IMR-90 (cell line): ENCODE results near the gene HERC3. TPM values are rescaled to one million over a fixed set of nuclear protein-coding genes. Genes with fewer than 3 reads are reported as not detected.
A peak's percentile ranks its signal among the peaks of the same experiment; 100 is the strongest.

Experiments
- ATAC-seq: fragments of 200-7000 bp; cut with Tn5 transposase; 2 replicates; pipeline ENCODE4 v1.9.1; 2020; ENCODE audit warnings: low read depth, mild to moderate bottlenecking, moderate library complexity
- BruUV-seq: library from RNA; stranded (reverse); fragments of 400-500 nt; replicated peaks from 2 replicates; lab custom pipeline; 2021; lab: Mats Ljungman, UMichigan
- CTCF ChIA-PET: fragments of 300-600 bp; formaldehyde crosslinking; extraction: SDS; loops from one replicate; lab custom pipeline; 2021; ENCODE audit warnings: antibody characterized with exemption; lab: Yijun Ruan, JAX
- POLR2A ChIA-PET: fragments of 300-600 bp; sonication (Branson Sonifier 250); formaldehyde crosslinking; loops from one replicate; lab custom pipeline; 2022; ENCODE audit warnings: antibody characterized with exemption; ENCODE audit not compliant: unreplicated experiment; lab: Charles Lee
- DNase-seq: peaks from one replicate; pipeline ENCODE4 v3.0.0; 2013
- H2AFZ ChIP-seq: replicated peaks from 2 replicates; pipeline ENCODE3; 2013; ENCODE audit warnings: low read length, mild to moderate bottlenecking; ENCODE audit not compliant: poor library complexity
- H2AK5ac ChIP-seq: 2 replicates; pipeline ENCODE4 v1.6.1; 2013; ENCODE audit warnings: low read depth, low read length, inconsistent platforms
- H2AK9ac ChIP-seq: replicated peaks from 2 replicates; pipeline ENCODE3; 2013; ENCODE audit warnings: mild to moderate bottlenecking, low read depth, low read length, moderate library complexity; ENCODE audit not compliant: poor library complexity
- H2BK120ac ChIP-seq: 2 replicates; pipeline ENCODE4 v1.6.1; 2013; ENCODE audit warnings: low read depth, low read length, inconsistent platforms
- H2BK15ac ChIP-seq: 3 replicates; pipeline ENCODE4 v1.6.1; 2013; ENCODE audit warnings: low read depth, low read length, inconsistent platforms
- H2BK20ac ChIP-seq: 2 replicates; pipeline ENCODE4 v1.6.1; 2013; ENCODE audit warnings: low read depth, mild to moderate bottlenecking, inconsistent platforms, low read length, moderate library complexity
- H2BK5ac ChIP-seq: 2 replicates; pipeline ENCODE4 v1.6.1; 2013; ENCODE audit warnings: mild to moderate bottlenecking, low read depth, low read length, inconsistent platforms; ENCODE audit not compliant: poor library complexity, severe bottlenecking
- H3K14ac ChIP-seq: replicated peaks from 2 replicates; pipeline ENCODE4 v1.6.1; 2013; ENCODE audit warnings: low read depth, low read length, inconsistent platforms
- H3K18ac ChIP-seq: 2 replicates; pipeline ENCODE4 v1.6.1; 2013; ENCODE audit warnings: low read depth, low read length, control low read depth
- H3K23ac ChIP-seq: 2 replicates; pipeline ENCODE4 v1.6.1; 2013; ENCODE audit warnings: low read depth, low read length, inconsistent platforms
- H3K27ac ChIP-seq: 2 replicates; pipeline ENCODE4 v1.5.1; 2013; ENCODE audit warnings: mild to moderate bottlenecking, control low read depth, low read length; ENCODE audit not compliant: insufficient read depth
- H3K27me3 ChIP-seq: 2 replicates; pipeline ENCODE4 v1.6.1; 2013; ENCODE audit warnings: low read length; ENCODE audit not compliant: control insufficient read depth, insufficient read depth
- H3K36me3 ChIP-seq: 2 replicates; pipeline ENCODE4 v1.6.1; 2013; ENCODE audit warnings: low read length, mixed read lengths; ENCODE audit not compliant: control insufficient read depth, insufficient read depth
- H3K4ac ChIP-seq: 2 replicates; pipeline ENCODE4 v1.6.1; 2013; ENCODE audit warnings: low read depth, low read length, inconsistent platforms
- H3K4me1 ChIP-seq: 2 replicates; pipeline ENCODE4 v1.6.1; 2013; ENCODE audit warnings: low read length, mixed read lengths; ENCODE audit not compliant: control insufficient read depth, insufficient read depth
- H3K4me2 ChIP-seq: 2 replicates; pipeline ENCODE4 v1.6.1; 2013; ENCODE audit warnings: low read depth, mild to moderate bottlenecking, control low read depth, low read length, moderate library complexity
- H3K4me3 ChIP-seq: 2 replicates; pipeline ENCODE4 v1.5.1; 2013; ENCODE audit warnings: low read depth, mild to moderate bottlenecking, control low read depth, low read length, moderate library complexity; ENCODE audit not compliant: insufficient read depth
- H3K56ac ChIP-seq: 2 replicates; pipeline ENCODE4 v1.6.1; 2013; ENCODE audit warnings: low read length, inconsistent platforms; ENCODE audit not compliant: insufficient read depth; ENCODE audit errors: extremely low read depth
- H3K79me1 ChIP-seq, 2 experiments: 2 replicates each; pipeline ENCODE4 v1.6.1; 2013; ENCODE audit warnings: low read length in 2 of 2, inconsistent platforms in 1 of 2, low read depth in 1 of 2
- H3K9ac ChIP-seq: 2 replicates; pipeline ENCODE4 v1.6.1; 2013; ENCODE audit warnings: low read depth, low read length, control low read depth
- H3K9me1 ChIP-seq: 2 replicates; pipeline ENCODE4 v1.6.1; 2013; ENCODE audit warnings: low read length, inconsistent platforms; ENCODE audit not compliant: insufficient read depth
- H3K9me3 ChIP-seq: 2 replicates; pipeline ENCODE4 v1.6.1; 2013; ENCODE audit warnings: low read length; ENCODE audit not compliant: control insufficient read depth, insufficient read depth
- H4K20me1 ChIP-seq: 2 replicates; pipeline ENCODE4 v1.6.1; 2013; ENCODE audit warnings: low read length, inconsistent platforms; ENCODE audit not compliant: insufficient read depth
- H4K5ac ChIP-seq: 2 replicates; pipeline ENCODE4 v1.6.1; 2013; ENCODE audit warnings: mild to moderate bottlenecking, low read depth, low read length, control low read depth
- H4K8ac ChIP-seq, 2 experiments: 2 replicates each; pipeline ENCODE4 v1.6.1; 2013; ENCODE audit warnings: low read depth in 2 of 2, low read length in 2 of 2, control low read depth in 1 of 2, inconsistent platforms in 1 of 2
- H4K91ac ChIP-seq: 2 replicates; pipeline ENCODE4 v1.6.1; 2013; ENCODE audit warnings: low read depth, low read length, inconsistent platforms; ENCODE audit not compliant: insufficient read depth
- BHLHE40 ChIP-seq: fragments of 150-350 bp; IDR thresholded peaks from 2 replicates; pipeline ENCODE4 v1.6.1; 2016; ENCODE audit warnings: mild to moderate bottlenecking, low read depth, low read length
- FOS ChIP-seq: fragments of 150-350 bp; IDR thresholded peaks from 2 replicates; pipeline ENCODE4 v1.6.1; 2016; ENCODE audit warnings: low read depth, low read length
- MAFK ChIP-seq: IDR thresholded peaks from 2 replicates; pipeline ENCODE4 v1.6.1; 2012; ENCODE audit warnings: low read depth, low read length, improper control_type of control experiment
- NFE2L2 ChIP-seq: fragments of 150-350 bp; IDR thresholded peaks from 2 replicates; pipeline ENCODE4 v1.6.1; 2016; ENCODE audit warnings: low read depth, mild to moderate bottlenecking, low read length
- POLR2A ChIP-seq: IDR thresholded peaks from 2 replicates; pipeline ENCODE4 v1.6.1; 2012; ENCODE audit warnings: mild to moderate bottlenecking, low read depth, low read length
- WGBS, 2 experiments: methylation state at CpG; one replicate each; pipeline versions ENCODE4 v1.1.5 to v1.1.7; 2013; ENCODE audit warnings: missing lambda C conversion rate in 2 of 2; ENCODE audit not compliant: insufficient read length in 1 of 2; ENCODE audit errors: extremely low coverage in 2 of 2; 5-methylcytosine and 5-hydroxymethylcytosine counted together
- dilution Hi-C: fragments of 300-500 bp; cut with HindIII; formaldehyde crosslinking; loops from one replicate; pipeline ENCODE4 v1.14.3; 2018; ENCODE audit warnings: low sequenced_read_pairs; ENCODE audit not compliant: unreplicated experiment
- in situ Hi-C: fragments of 300-500 bp; cut with MboI; formaldehyde crosslinking; loops from 3 replicates; pipeline ENCODE4 v1.14.3; 2019; ENCODE audit warnings: low sequenced_read_pairs, inconsistent platforms, mixed read lengths
- intact Hi-C: fragments of 100-400 bp; cut with micrococcal nuclease; formaldehyde crosslinking; loops from 2 replicates; pipeline ENCODE4 v1.10.0; 2022
- polyA plus RNA-seq, 3 experiments: library from polyadenylated mRNA; depleted of rRNA; stranded (reverse); fragments of >200 nt; gene quantifications; 2 replicates each; pipeline ENCODE4 v1.2.3, GENCODE V29; 2012; ENCODE audit warnings: low replicate concordance in 1 of 3
- total RNA-seq: library from RNA; depleted of rRNA; stranded (reverse); fragments of >200 nt; gene quantifications from 2 replicates; pipeline ENCODE4 v1.2.3, GENCODE V29; 2012

HERC3 gene
- total and polyA plus RNA-seq, 2 of the 4 experiments (the other 2 are of a cell fraction): 8.9 to 9.5 TPM

- Histone ChIP-seq H3K9me1 (peaks cover 13% of the 10 kb centered on the region), H3K14ac (peak overlapping the region; percentile 57; the same call in 1 of the 2 replicates), H3K4me3 (no peak overlapping the region), H2BK120ac (peak overlapping the region; percentile 44; the same call in 1 of the 2 replicates), H3K36me3 (peaks cover 2% of the 10 kb centered on the region), H3K56ac (no peak overlapping the region), H3K23ac (0 out of 2 replicates have a peak overlapping the region, but pooled peaks have one; percentile 0), H2AK9ac (no peak overlapping the region), H4K91ac (no peak overlapping the region), H2BK5ac (peak overlapping the region; percentile 59), H3K9ac (no peak overlapping the region), H2AFZ (no peak overlapping the region), H4K8ac (no peak overlapping the region; a peak in 2 of 4 replicates), H3K9me3 (no peaks in the 10 kb centered on the region), H2BK15ac (0 out of 3 replicates have a peak overlapping the region, but pooled peaks have one; percentile 19), H2AK5ac (0 out of 2 replicates have a peak overlapping the region, but pooled peaks have one; percentile 1), H4K20me1 (no peaks in the 10 kb centered on the region), H3K18ac (peak overlapping the region; percentile 46; the same call in 1 of the 2 replicates), H3K4me2 (no peak overlapping the region; the same call in 1 of the 2 replicates), H3K4me1 (peaks cover 15% of the 10 kb centered on the region), H3K79me1 (peaks cover 0 to 13% of the 10 kb centered on the region in 2 experiments; a peak in 2 of 4 replicates), H3K27me3 (no peaks in the 10 kb centered on the region), H4K5ac (peak overlapping the region; percentile 19; the same call in 1 of the 2 replicates), H3K4ac (no peak overlapping the region), H2BK20ac (peak overlapping the region; percentile 27; the same call in 1 of the 2 replicates), H3K27ac (no peak overlapping the region)
- intact Hi-C loops: no loop called here
- POLR2A ChIA-PET: no interaction called here
- WGBS, 2 experiments: 100% methylated on average over 1 of the region's 7 CpGs; no CpG with 5 or more reads in 1 of the 2 experiments
- no peak for ATAC-seq
- BruUV-seq: no TSS peak
- CTCF ChIA-PET: interaction anchor here (0.6 kb wide), 1 partner anchor 463 kb away, joined by 4 read pairs; no protein-coding TSS in a partner anchor
- dilution Hi-C loops: no loop called here
- DNase-seq: peak; percentile 64
- TF ChIP-seq MAFK: 0 out of 2 replicates have a peak, but pooled peaks have one; percentile 29
- no peak for TF ChIP-seq NFE2L2
- no peak for TF ChIP-seq POLR2A
- TF ChIP-seq FOS: no peak
- TF ChIP-seq BHLHE40: no peak
- in situ Hi-C loops: no loop called here
Measured at GRCh38 chr4:88660446-88661294, 68.4 kb downstream of the HERC3 start.
